Vagina (tissue), 2 donors: ENCODE data around the gene ZNF528. TPM values are rescaled to one million over a fixed set of nuclear protein-coding genes. Genes with fewer than 3 reads are reported as not detected.

Source experiments
- DNase-seq, 2 donors: peaks; one replicate each; pipeline ENCODE4 v3.0.0-alpha.2; 2017; ENCODE audit errors: extremely low spot score in 2 of 2
- H3K27ac ChIP-seq: fragments of 200-600 bp; sonication (generic); one replicate; pipeline ENCODE4 v1.5.1; 2019
- H3K27me3 ChIP-seq: fragments of 200-600 bp; sonication (generic); one replicate; pipeline ENCODE4 v1.5.1; 2019
- H3K36me3 ChIP-seq, 2 donors: fragments of 200-600 bp; sonication (generic); one replicate each; pipeline ENCODE4 v1.5.1; 2017 to 2019
- H3K4me1 ChIP-seq: fragments of 200-600 bp; sonication (generic); one replicate; pipeline ENCODE4 v1.5.1; 2019
- H3K4me3 ChIP-seq, 2 donors: fragments of 200-600 bp; sonication (generic); 1 replicate in 1 of 2; 2 replicates in 1 of 2; pipeline ENCODE4 v1.5.1; 2016 to 2019
- H3K9me3 ChIP-seq: fragments of 200-600 bp; sonication (generic); one replicate; pipeline ENCODE4 v1.5.1; 2019
- CTCF ChIP-seq, 3 experiments: fragments of 450-650 bp in 2 of 3; fragments of 200-600 bp in 1 of 3; sonication (generic) in 1 of 3; IDR thresholded peaks; one replicate each; pipeline ENCODE4 v1.5.1; 2017 to 2019; ENCODE audit warnings: antibody characterized with exemption in 3 of 3, mild to moderate bottlenecking in 2 of 3, moderate library complexity in 2 of 3
- POLR2A ChIP-seq, 2 donors: fragments of 450-650 bp; IDR thresholded peaks; one replicate each; pipeline ENCODE4 v1.6.1; 2017; ENCODE audit warnings: antibody characterized with exemption in 2 of 2, mild to moderate bottlenecking in 2 of 2, moderate library complexity in 2 of 2
- POLR2AphosphoS5 ChIP-seq, 2 donors: sonication (generic); formaldehyde crosslinking; IDR thresholded peaks; one replicate each; pipeline ENCODE4 v1.9.0; 2017; ENCODE audit warnings: antibody characterized with exemption in 2 of 2, mild to moderate bottlenecking in 2 of 2, low read depth in 1 of 2; ENCODE audit not compliant: insufficient read depth in 1 of 2
- intact Hi-C: fragments of 100-400 bp; cut with DNase I; formaldehyde crosslinking; loops from one replicate; pipeline ENCODE4 v1.15.1; 2023
- total RNA-seq: library from RNA; depleted of rRNA; stranded (reverse); fragments of >200 nt; gene quantifications from one replicate; pipeline ENCODE4 v1.2.3, GENCODE V29; 2016

ZNF528 gene
- total RNA-seq, 1 donor from 2014 or later: 11.0 TPM

- DNase-seq: no peak
- H3K4me1 ChIP-seq: peaks cover 16% of the 10 kb centered on the region
- intact Hi-C loops: no loop called here
- H3K4me3 ChIP-seq: peak overlapping the region; percentile 63 to 85
- H3K9me3 ChIP-seq: peaks cover 20% of the 10 kb centered on the region
- no peak for TF ChIP-seq POLR2AphosphoS5 (IDR thresholded peaks at IDR 0.05; ENCODE audit: insufficient read depth in 1 of 2, low read depth in 1 of 2)
- TF ChIP-seq CTCF (IDR thresholded peaks at IDR 0.05): no peak
- TF ChIP-seq POLR2A (IDR thresholded peaks at IDR 0.05): no peak
- H3K27ac ChIP-seq: peak overlapping the region; percentile 77
- peaks cover 7 to 48% of the 10 kb centered on the region in 2 donors for H3K36me3 ChIP-seq
- H3K27me3 ChIP-seq: no peaks in the 10 kb centered on the region
Measured at GRCh38 chr19:52370341-52370710, 27.3 kb upstream of the ZNF528 start.

- H3K36me3 ChIP-seq: peaks cover 0 to 31% of the 10 kb centered on the region in 2 donors
- no peak overlapping the region for H3K4me3 ChIP-seq
- no peaks in the 10 kb centered on the region for H3K27me3 ChIP-seq
- intact Hi-C loops: no loop called here
- H3K4me1 ChIP-seq: no peaks in the 10 kb centered on the region
- no peak for DNase-seq
- TF ChIP-seq POLR2AphosphoS5 (IDR thresholded peaks at IDR 0.05; ENCODE audit: insufficient read depth in 1 of 2, low read depth in 1 of 2): no peak
- no peak for TF ChIP-seq POLR2A (IDR thresholded peaks at IDR 0.05)
- TF ChIP-seq CTCF (IDR thresholded peaks at IDR 0.05): no peak
- H3K9me3 ChIP-seq: peaks cover 19% of the 10 kb centered on the region
- H3K27ac ChIP-seq: no peak overlapping the region
Measured at GRCh38 chr19:52391135-52391534, 6.5 kb upstream of the ZNF528 start.

- Histone ChIP-seq H3K4me1 (peaks cover 19% of the 10 kb centered on the region), H3K27ac (no peak overlapping the region), H3K9me3 (peaks cover 2% of the 10 kb centered on the region), H3K27me3 (no peaks in the 10 kb centered on the region), H3K36me3 (peaks cover 0 to 61% of the 10 kb centered on the region in 2 donors), H3K4me3 (peak overlapping the region; percentile 72 to 84)
- intact Hi-C loops: no loop called here
- no peak for DNase-seq
- TF ChIP-seq POLR2AphosphoS5 (IDR thresholded peaks at IDR 0.05; ENCODE audit: insufficient read depth in 1 of 2, low read depth in 1 of 2) (no peak), POLR2A (IDR thresholded peaks at IDR 0.05) (no peak), CTCF (IDR thresholded peaks at IDR 0.05) (no peak)
Measured at GRCh38 chr19:52398081-52398441, 412 bp downstream of the ZNF528 start.

GRCh38 chr19:52410276-52410675 lies 12.6 kb downstream of the ZNF528 start:
- Histone ChIP-seq H3K4me1 (no peaks in the 10 kb centered on the region), H3K4me3 (no peak overlapping the region), H3K27ac (no peak overlapping the region), H3K27me3 (no peaks in the 10 kb centered on the region), H3K36me3 (peaks cover 7 to 90% of the 10 kb centered on the region in 2 donors), H3K9me3 (peaks cover 59% of the 10 kb centered on the region)
- TF ChIP-seq POLR2A (IDR thresholded peaks at IDR 0.05): no peak
- no peak for TF ChIP-seq CTCF (IDR thresholded peaks at IDR 0.05)
- no peak for TF ChIP-seq POLR2AphosphoS5 (IDR thresholded peaks at IDR 0.05; ENCODE audit: insufficient read depth in 1 of 2, low read depth in 1 of 2)
- intact Hi-C loops: no loop called here
- DNase-seq: no peak

- no peaks in the 10 kb centered on the region for H3K4me1 ChIP-seq
- intact Hi-C loops: no loop called here
- DNase-seq: no peak
- H3K27ac ChIP-seq: no peak overlapping the region
- TF ChIP-seq POLR2AphosphoS5 (IDR thresholded peaks at IDR 0.05; ENCODE audit: insufficient read depth in 1 of 2, low read depth in 1 of 2) (no peak), CTCF (IDR thresholded peaks at IDR 0.05) (no peak), POLR2A (IDR thresholded peaks at IDR 0.05) (no peak)
- peaks cover 59% of the 10 kb centered on the region for H3K9me3 ChIP-seq
- H3K36me3 ChIP-seq: peaks cover 0 to 36% of the 10 kb centered on the region in 2 donors
- no peak overlapping the region for H3K4me3 ChIP-seq
- H3K27me3 ChIP-seq: no peaks in the 10 kb centered on the region
Measured at GRCh38 chr19:52415711-52416110, 18.1 kb downstream of the ZNF528 start.
